ENCODE measurements around the gene FAAP24.
A peak's percentile ranks its signal among the peaks of the same experiment; 100 is the strongest.

FAAP24 gene

DNA sequence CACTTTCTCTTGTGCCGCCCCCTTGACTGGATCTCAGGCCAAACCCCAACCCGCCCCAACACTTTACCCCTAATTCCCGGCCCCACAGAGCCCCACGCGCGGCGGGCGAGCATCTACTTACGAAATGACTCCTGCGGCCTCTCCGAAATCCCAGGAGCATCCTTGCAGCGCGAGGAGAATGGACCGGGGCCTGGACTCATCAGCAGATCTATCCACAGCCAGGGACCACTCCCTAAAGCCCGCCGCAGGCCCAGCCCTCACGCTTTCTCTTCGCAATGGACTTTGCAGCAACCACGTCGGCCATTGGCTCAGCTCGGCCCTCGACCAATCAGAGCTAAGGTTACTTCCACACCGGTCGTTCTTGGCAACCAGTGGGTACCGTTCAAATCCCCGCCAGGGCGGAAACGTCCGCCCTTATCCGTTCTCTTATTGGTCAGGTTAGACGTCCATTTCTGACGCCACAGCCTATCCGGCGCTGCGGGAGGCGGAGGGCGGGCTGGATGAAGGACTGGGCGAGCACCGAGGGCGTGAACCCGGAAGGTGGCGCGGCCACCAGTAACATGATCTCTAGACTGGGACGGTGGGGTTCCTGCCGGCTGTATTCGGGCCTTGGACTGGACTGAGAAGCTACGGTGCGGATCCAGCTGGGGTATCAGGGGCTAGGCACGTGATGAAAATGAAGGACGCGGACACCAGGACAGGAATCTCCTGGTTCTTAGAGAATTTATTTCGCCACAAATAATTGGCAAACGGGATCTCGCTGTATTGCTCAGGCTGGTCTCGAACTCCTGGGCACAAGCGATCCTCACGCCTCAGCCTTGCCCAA is at the start of gene FAAP24, which contains the start of gene CEP89 (continued):
- TF ChIP-seq ZNF621 (tag by site-specific recombination; IDR thresholded peaks at IDR 0.05) (no peak), SETDB1 (IDR thresholded peaks at IDR 0.05; ENCODE audit: insufficient read length, low read length) (no peak), ZNF114 (tag by site-specific recombination; IDR thresholded peaks at IDR 0.05) (no peak), ZNF473 (tag by site-specific recombination; IDR thresholded peaks at IDR 0.05) (no peak), ZNF629 (tag by site-specific recombination; IDR thresholded peaks at IDR 0.05) (peak; percentile 76), ZNF549 (tag by site-specific recombination; IDR thresholded peaks at IDR 0.05) (no peak), ZNF404 (tag by site-specific recombination; IDR thresholded peaks at IDR 0.05) (no peak), ZNF548 (tag by site-specific recombination; IDR thresholded peaks at IDR 0.05) (no peak), ZNF324 (tag by site-specific recombination; IDR thresholded peaks at IDR 0.05) (peak; percentile 96), YY2 (tag by site-specific recombination; IDR thresholded peaks at IDR 0.05) (0 out of 2 replicates have a peak, but pooled peaks have one; percentile 10), ZNF155 (tag by site-specific recombination; IDR thresholded peaks at IDR 0.05) (no peak), EGR2 (tag by site-specific recombination; IDR thresholded peaks at IDR 0.05; ENCODE audit: low read depth) (peak; percentile 61), ZFP37 (tag by site-specific recombination; IDR thresholded peaks at IDR 0.05) (no peak; the same call in 1 of the 2 replicates), ZNF416 (tag by site-specific recombination; IDR thresholded peaks at IDR 0.05) (0 out of 2 replicates have a peak, but pooled peaks have one; percentile 65), BCL11B (tag by site-specific recombination; IDR thresholded peaks at IDR 0.05; ENCODE audit: low read depth) (peak; percentile 94), BCL11A (tag by site-specific recombination; IDR thresholded peaks at IDR 0.05; ENCODE audit: low read depth) (peak; percentile 99), GFI1B (tag by site-specific recombination; IDR thresholded peaks at IDR 0.05) (0 out of 2 replicates have a peak, but pooled peaks have one; percentile 53)
- TF ChIP-seq, protein P1, sequence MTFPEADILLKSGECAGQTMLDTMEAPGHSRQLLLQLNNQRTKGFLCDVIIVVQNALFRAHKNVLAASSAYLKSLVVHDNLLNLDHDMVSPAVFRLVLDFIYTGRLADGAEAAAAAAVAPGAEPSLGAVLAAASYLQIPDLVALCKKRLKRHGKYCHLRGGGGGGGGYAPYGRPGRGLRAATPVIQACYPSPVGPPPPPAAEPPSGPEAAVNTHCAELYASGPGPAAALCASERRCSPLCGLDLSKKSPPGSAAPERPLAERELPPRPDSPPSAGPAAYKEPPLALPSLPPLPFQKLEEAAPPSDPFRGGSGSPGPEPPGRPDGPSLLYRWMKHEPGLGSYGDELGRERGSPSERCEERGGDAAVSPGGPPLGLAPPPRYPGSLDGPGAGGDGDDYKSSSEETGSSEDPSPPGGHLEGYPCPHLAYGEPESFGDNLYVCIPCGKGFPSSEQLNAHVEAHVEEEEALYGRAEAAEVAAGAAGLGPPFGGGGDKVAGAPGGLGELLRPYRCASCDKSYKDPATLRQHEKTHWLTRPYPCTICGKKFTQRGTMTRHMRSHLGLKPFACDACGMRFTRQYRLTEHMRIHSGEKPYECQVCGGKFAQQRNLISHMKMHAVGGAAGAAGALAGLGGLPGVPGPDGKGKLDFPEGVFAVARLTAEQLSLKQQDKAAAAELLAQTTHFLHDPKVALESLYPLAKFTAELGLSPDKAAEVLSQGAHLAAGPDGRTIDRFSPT (tag by site-specific recombination; IDR thresholded peaks at IDR 0.05) = peak; percentile 98
- TF ChIP-seq, protein P2, sequence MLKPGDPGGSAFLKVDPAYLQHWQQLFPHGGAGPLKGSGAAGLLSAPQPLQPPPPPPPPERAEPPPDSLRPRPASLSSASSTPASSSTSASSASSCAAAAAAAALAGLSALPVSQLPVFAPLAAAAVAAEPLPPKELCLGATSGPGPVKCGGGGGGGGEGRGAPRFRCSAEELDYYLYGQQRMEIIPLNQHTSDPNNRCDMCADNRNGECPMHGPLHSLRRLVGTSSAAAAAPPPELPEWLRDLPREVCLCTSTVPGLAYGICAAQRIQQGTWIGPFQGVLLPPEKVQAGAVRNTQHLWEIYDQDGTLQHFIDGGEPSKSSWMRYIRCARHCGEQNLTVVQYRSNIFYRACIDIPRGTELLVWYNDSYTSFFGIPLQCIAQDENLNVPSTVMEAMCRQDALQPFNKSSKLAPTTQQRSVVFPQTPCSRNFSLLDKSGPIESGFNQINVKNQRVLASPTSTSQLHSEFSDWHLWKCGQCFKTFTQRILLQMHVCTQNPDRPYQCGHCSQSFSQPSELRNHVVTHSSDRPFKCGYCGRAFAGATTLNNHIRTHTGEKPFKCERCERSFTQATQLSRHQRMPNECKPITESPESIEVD (tag by site-specific recombination; IDR thresholded peaks at IDR 0.05) = no peak
- TF ChIP-seq, protein P3, sequence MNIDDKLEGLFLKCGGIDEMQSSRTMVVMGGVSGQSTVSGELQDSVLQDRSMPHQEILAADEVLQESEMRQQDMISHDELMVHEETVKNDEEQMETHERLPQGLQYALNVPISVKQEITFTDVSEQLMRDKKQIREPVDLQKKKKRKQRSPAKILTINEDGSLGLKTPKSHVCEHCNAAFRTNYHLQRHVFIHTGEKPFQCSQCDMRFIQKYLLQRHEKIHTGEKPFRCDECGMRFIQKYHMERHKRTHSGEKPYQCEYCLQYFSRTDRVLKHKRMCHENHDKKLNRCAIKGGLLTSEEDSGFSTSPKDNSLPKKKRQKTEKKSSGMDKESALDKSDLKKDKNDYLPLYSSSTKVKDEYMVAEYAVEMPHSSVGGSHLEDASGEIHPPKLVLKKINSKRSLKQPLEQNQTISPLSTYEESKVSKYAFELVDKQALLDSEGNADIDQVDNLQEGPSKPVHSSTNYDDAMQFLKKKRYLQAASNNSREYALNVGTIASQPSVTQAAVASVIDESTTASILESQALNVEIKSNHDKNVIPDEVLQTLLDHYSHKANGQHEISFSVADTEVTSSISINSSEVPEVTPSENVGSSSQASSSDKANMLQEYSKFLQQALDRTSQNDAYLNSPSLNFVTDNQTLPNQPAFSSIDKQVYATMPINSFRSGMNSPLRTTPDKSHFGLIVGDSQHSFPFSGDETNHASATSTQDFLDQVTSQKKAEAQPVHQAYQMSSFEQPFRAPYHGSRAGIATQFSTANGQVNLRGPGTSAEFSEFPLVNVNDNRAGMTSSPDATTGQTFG (tag by site-specific recombination; IDR thresholded peaks at IDR 0.05; ENCODE audit: borderline replicate concordance) = no peak
- TF ChIP-seq, protein P4, sequence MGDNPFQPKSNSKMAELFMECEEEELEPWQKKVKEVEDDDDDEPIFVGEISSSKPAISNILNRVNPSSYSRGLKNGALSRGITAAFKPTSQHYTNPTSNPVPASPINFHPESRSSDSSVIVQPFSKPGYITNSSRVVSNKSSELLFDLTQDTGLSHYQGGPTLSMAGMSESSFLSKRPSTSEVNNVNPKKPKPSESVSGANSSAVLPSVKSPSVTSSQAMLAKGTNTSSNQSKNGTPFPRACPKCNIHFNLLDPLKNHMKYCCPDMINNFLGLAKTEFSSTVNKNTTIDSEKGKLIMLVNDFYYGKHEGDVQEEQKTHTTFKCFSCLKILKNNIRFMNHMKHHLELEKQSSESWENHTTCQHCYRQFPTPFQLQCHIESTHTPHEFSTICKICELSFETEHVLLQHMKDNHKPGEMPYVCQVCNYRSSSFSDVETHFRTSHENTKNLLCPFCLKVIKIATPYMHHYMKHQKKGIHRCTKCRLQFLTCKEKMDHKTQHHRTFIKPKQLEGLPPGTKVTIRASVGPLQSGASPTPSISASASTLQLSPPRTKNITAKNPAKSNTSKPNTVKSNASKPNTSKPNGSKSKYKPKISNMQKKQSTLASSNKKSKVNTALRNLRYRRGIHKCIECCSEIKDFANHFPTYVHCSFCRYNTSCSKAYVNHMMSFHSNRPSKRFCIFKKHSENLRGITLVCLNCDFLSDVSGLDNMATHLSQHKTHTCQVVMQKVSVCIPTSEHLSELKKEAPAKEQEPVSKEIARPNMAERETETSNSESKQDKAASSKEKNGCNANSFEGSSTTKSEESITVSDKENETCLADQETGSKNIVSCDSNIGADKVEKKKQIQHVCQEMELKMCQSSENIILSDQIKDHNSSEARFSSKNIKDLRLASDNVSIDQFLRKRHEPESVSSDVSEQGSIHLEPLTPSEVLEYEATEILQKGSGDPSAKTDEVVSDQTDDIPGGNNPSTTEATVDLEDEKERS (tag by site-specific recombination; IDR thresholded peaks at IDR 0.05) = peak; percentile 78; the same call in 1 of the 2 replicates
- TF ChIP-seq, protein P5, sequence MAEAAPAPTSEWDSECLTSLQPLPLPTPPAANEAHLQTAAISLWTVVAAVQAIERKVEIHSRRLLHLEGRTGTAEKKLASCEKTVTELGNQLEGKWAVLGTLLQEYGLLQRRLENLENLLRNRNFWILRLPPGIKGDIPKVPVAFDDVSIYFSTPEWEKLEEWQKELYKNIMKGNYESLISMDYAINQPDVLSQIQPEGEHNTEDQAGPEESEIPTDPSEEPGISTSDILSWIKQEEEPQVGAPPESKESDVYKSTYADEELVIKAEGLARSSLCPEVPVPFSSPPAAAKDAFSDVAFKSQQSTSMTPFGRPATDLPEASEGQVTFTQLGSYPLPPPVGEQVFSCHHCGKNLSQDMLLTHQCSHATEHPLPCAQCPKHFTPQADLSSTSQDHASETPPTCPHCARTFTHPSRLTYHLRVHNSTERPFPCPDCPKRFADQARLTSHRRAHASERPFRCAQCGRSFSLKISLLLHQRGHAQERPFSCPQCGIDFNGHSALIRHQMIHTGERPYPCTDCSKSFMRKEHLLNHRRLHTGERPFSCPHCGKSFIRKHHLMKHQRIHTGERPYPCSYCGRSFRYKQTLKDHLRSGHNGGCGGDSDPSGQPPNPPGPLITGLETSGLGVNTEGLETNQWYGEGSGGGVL (tag by site-specific recombination; IDR thresholded peaks at IDR 0.05) = no peak
- TF ChIP-seq, protein P6, sequence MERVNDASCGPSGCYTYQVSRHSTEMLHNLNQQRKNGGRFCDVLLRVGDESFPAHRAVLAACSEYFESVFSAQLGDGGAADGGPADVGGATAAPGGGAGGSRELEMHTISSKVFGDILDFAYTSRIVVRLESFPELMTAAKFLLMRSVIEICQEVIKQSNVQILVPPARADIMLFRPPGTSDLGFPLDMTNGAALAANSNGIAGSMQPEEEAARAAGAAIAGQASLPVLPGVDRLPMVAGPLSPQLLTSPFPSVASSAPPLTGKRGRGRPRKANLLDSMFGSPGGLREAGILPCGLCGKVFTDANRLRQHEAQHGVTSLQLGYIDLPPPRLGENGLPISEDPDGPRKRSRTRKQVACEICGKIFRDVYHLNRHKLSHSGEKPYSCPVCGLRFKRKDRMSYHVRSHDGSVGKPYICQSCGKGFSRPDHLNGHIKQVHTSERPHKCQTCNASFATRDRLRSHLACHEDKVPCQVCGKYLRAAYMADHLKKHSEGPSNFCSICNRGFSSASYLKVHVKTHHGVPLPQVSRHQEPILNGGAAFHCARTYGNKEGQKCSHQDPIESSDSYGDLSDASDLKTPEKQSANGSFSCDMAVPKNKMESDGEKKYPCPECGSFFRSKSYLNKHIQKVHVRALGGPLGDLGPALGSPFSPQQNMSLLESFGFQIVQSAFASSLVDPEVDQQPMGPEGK (tag by site-specific recombination; IDR thresholded peaks at IDR 0.05) = peak; percentile 86
- TF ChIP-seq, protein P7, sequence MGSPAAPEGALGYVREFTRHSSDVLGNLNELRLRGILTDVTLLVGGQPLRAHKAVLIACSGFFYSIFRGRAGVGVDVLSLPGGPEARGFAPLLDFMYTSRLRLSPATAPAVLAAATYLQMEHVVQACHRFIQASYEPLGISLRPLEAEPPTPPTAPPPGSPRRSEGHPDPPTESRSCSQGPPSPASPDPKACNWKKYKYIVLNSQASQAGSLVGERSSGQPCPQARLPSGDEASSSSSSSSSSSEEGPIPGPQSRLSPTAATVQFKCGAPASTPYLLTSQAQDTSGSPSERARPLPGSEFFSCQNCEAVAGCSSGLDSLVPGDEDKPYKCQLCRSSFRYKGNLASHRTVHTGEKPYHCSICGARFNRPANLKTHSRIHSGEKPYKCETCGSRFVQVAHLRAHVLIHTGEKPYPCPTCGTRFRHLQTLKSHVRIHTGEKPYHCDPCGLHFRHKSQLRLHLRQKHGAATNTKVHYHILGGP (tag by site-specific recombination; IDR thresholded peaks at IDR 0.05) = 0 out of 2 replicates have a peak, but pooled peaks have one; percentile 6

Data from HEK293 (cell line).